Breast epithelium (tissue), 3 donors: ENCODE data around the gene HIP1.

ENCODE experiments used
- CTCF ChIP-seq, 3 donors: fragments of 450-650 bp; IDR thresholded peaks; one replicate each; pipeline ENCODE4 v1.5.1; 2016 to 2017; ENCODE audit warnings: antibody characterized with exemption in 3 of 3, mild to moderate bottlenecking in 3 of 3, moderate library complexity in 3 of 3
- POLR2AphosphoS5 ChIP-seq, 3 donors: sonication (generic); formaldehyde crosslinking; IDR thresholded peaks; one replicate each; pipeline ENCODE4 v1.6.1; 2017; ENCODE audit warnings: antibody characterized with exemption in 3 of 3

DNA sequence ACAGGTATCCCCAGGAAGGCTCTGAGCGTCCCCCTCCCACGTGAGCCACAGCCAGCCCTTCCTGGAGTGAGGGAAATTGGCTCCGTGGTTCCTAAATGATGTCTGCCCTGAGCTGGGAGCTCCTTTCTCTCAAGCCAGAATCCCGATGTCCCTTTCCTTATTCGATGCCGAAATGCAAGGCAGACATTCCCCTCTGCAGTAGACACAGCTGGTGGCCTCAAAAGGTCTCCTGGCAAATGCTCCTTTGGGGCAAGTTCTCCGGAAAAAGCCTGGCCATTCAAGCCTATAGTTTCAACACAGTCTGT, 98.9 kb downstream of the HIP1 start:
- TF ChIP-seq CTCF (IDR thresholded peaks at IDR 0.05) (no peak), POLR2AphosphoS5 (IDR thresholded peaks at IDR 0.05) (no peak)
